H9 (cell line): ENCODE results near the gene F2. TPM values are rescaled to one million over a fixed set of nuclear protein-coding genes. Genes with fewer than 3 reads are reported as not detected.

ENCODE experiments used
- DNase-seq: peaks from one replicate; pipeline ENCODE4 v3.0.0-alpha.2; 2017
- H2AFZ ChIP-seq: one replicate; pipeline ENCODE4 v1.6.1; 2013; ENCODE audit warnings: mild to moderate bottlenecking, low read length, control low read depth, moderate library complexity
- H2AK5ac ChIP-seq: 2 replicates; pipeline ENCODE4 v1.6.1; 2013; ENCODE audit warnings: low read length, control low read depth, mixed read lengths; ENCODE audit not compliant: insufficient read length
- H2BK120ac ChIP-seq: one replicate; pipeline ENCODE4 v1.6.1; 2013; ENCODE audit warnings: low read depth, mild to moderate bottlenecking, low read length, control low read depth, inconsistent platforms; ENCODE audit not compliant: poor library complexity, severe bottlenecking
- H2BK12ac ChIP-seq: 2 replicates; pipeline ENCODE4 v1.6.1; 2013; ENCODE audit warnings: low read length, control low read depth, mixed read lengths, low read depth; ENCODE audit not compliant: insufficient read length
- H2BK15ac ChIP-seq: 2 replicates; pipeline ENCODE4 v1.6.1; 2013; ENCODE audit warnings: low read depth, low read length, control low read depth
- H2BK20ac ChIP-seq: one replicate; pipeline ENCODE4 v1.6.1; 2013; ENCODE audit warnings: low read depth, mild to moderate bottlenecking, low read length, control low read depth, inconsistent platforms; ENCODE audit not compliant: poor library complexity, severe bottlenecking
- H2BK5ac ChIP-seq: 2 replicates; pipeline ENCODE4 v1.6.1; 2013; ENCODE audit warnings: low read length, control low read depth, mixed read lengths; ENCODE audit not compliant: insufficient read length
- H3K14ac ChIP-seq: 2 replicates; pipeline ENCODE4 v1.6.1; 2013; ENCODE audit warnings: low read length, control low read depth; ENCODE audit not compliant: insufficient read depth
- H3K18ac ChIP-seq: 2 replicates; pipeline ENCODE4 v1.6.1; 2013; ENCODE audit warnings: low read depth, mild to moderate bottlenecking, mixed read lengths, low read length, control low read depth; ENCODE audit not compliant: insufficient read length
- H3K23ac ChIP-seq: 2 replicates; pipeline ENCODE4 v1.6.1; 2013; ENCODE audit warnings: low read length, control low read depth, mixed read lengths, low read depth; ENCODE audit not compliant: insufficient read length
- H3K23me2 ChIP-seq: 2 replicates; pipeline ENCODE4 v1.6.1; 2013; ENCODE audit warnings: low read depth, mild to moderate bottlenecking, mixed read lengths, low read length, control low read depth; ENCODE audit not compliant: insufficient read length, poor library complexity, severe bottlenecking
- H3K27ac ChIP-seq: 2 replicates; pipeline ENCODE4 v1.5.1; 2013; ENCODE audit warnings: low read length, control low read depth, mixed read lengths, low read depth; ENCODE audit not compliant: insufficient read length
- H3K27me3 ChIP-seq: 2 replicates; pipeline ENCODE4 v1.6.1; 2013; ENCODE audit warnings: low read length, control low read depth, inconsistent platforms; ENCODE audit not compliant: insufficient read depth
- H3K4ac ChIP-seq: 2 replicates; pipeline ENCODE4 v1.6.1; 2013; ENCODE audit warnings: low read depth, mild to moderate bottlenecking, control low read depth, inconsistent platforms, low read length, moderate library complexity
- H3K4me1 ChIP-seq: 2 replicates; pipeline ENCODE4 v1.6.1; 2013; ENCODE audit warnings: low read length, control low read depth, inconsistent platforms; ENCODE audit not compliant: insufficient read depth
- H3K4me2 ChIP-seq: 2 replicates; pipeline ENCODE4 v1.6.1; 2013; ENCODE audit warnings: low read length, control low read depth, mixed read lengths; ENCODE audit not compliant: insufficient read length, insufficient read depth
- H3K56ac ChIP-seq: 2 replicates; pipeline ENCODE4 v1.6.1; 2013; ENCODE audit warnings: low read depth, mild to moderate bottlenecking, mixed read lengths, low read length, control low read depth; ENCODE audit not compliant: insufficient read length
- H3K79me1 ChIP-seq: 2 replicates; pipeline ENCODE4 v1.6.1; 2013; ENCODE audit warnings: low read depth, mild to moderate bottlenecking, moderate library complexity, low read length, control low read depth, inconsistent platforms; ENCODE audit not compliant: insufficient read depth, poor library complexity, severe bottlenecking
- H3K79me2 ChIP-seq: 2 replicates; pipeline ENCODE4 v1.6.1; 2013; ENCODE audit warnings: low read length, control low read depth, inconsistent platforms; ENCODE audit not compliant: insufficient read depth
- H3K9ac ChIP-seq: 2 replicates; pipeline ENCODE4 v1.6.1; 2013; ENCODE audit warnings: low read length, control low read depth, mixed read lengths; ENCODE audit not compliant: insufficient read length; ENCODE audit errors: extremely low read depth
- H3K9me3 ChIP-seq: one replicate; pipeline ENCODE4 v1.6.1; 2013; ENCODE audit warnings: low read depth, low read length, inconsistent platforms; ENCODE audit not compliant: control insufficient read depth
- H3T11ph ChIP-seq: one replicate; pipeline ENCODE4 v1.6.1; 2013; ENCODE audit warnings: mild to moderate bottlenecking, low read length, control low read depth, inconsistent platforms
- H4K20me1 ChIP-seq: one replicate; pipeline ENCODE4 v1.6.1; 2013; ENCODE audit not compliant: control insufficient read depth, insufficient read length, insufficient read depth
- H4K5ac ChIP-seq: 2 replicates; pipeline ENCODE4 v1.6.1; 2013; ENCODE audit warnings: low read depth, mild to moderate bottlenecking, mixed read lengths, low read length, control low read depth; ENCODE audit not compliant: insufficient read length
- H4K8ac ChIP-seq: replicated peaks from 2 replicates; pipeline ENCODE4 v1.6.1; 2013; ENCODE audit warnings: low read length, control low read depth, mixed read lengths, low read depth; ENCODE audit not compliant: insufficient read length
- H4K91ac ChIP-seq: 2 replicates; pipeline ENCODE4 v1.6.1; 2013; ENCODE audit warnings: low read depth, mild to moderate bottlenecking, moderate library complexity, mixed read lengths, low read length, control low read depth; ENCODE audit not compliant: insufficient read length
- H3K27ac Mint-ChIP-seq, 3 experiments: 2 replicates in 2 of 3; 3 replicates in 1 of 3; pipeline ENCODE4 v1.8.0; 2020 to 2021; ENCODE audit warnings: mixed read lengths in 3 of 3, mild to moderate bottlenecking in 1 of 3, moderate library complexity in 1 of 3
- H3K27me3 Mint-ChIP-seq: 2 replicates; pipeline ENCODE4 v1.8.0; 2021; ENCODE audit warnings: low read depth, mild to moderate bottlenecking, moderate library complexity, mixed read lengths
- H3K36me3 Mint-ChIP-seq, 3 experiments: 2 replicates in 2 of 3; 3 replicates in 1 of 3; pipeline ENCODE4 v1.8.0; 2020 to 2021; ENCODE audit warnings: low read depth in 3 of 3, mixed read lengths in 3 of 3; ENCODE audit not compliant: insufficient read depth in 1 of 3
- H3K4me1 Mint-ChIP-seq, 2 experiments: 2 replicates each; pipeline ENCODE4 v1.8.0; 2020; ENCODE audit warnings: mixed read lengths in 2 of 2
- H3K4me3 Mint-ChIP-seq, 2 experiments: 2 replicates in 1 of 2; 3 replicates in 1 of 2; pipeline ENCODE4 v1.8.0; 2020 to 2021; ENCODE audit warnings: mild to moderate bottlenecking in 2 of 2, mixed read lengths in 2 of 2, moderate library complexity in 1 of 2
- H3K9me3 Mint-ChIP-seq, 2 experiments: 2 replicates in 1 of 2; 3 replicates in 1 of 2; pipeline ENCODE4 v1.8.0; 2020; ENCODE audit warnings: mild to moderate bottlenecking in 2 of 2, mixed read lengths in 2 of 2, moderate library complexity in 1 of 2
- WGBS: extraction: QIAGEN DNeasy Blood & Tissue Kit; methylation state at CpG from one replicate; pipeline ENCODE4 v1.1.7; 2013; ENCODE audit warnings: missing lambda C conversion rate, low lambda C conversion rate, mixed read lengths; ENCODE audit not compliant: insufficient read length; ENCODE audit errors: extremely low coverage; 5-methylcytosine and 5-hydroxymethylcytosine counted together
- total RNA-seq: library from RNA; stranded (reverse); gene quantifications from 2 replicates; pipeline ENCODE4 v1.2.1, GENCODE V29; 2021
- TF ChIP-seq, protein P1 (sequence below): fragments of 200-600 bp; sonication (generic); conservative IDR thresholded peaks from 3 replicates; pipeline ENCODE4 v1.8.0; 2021; ENCODE audit warnings: antibody characterized with exemption, mild to moderate bottlenecking

Gene F2
- total RNA-seq, 1 experiment from 2014 or later, result not detected

DNA sequence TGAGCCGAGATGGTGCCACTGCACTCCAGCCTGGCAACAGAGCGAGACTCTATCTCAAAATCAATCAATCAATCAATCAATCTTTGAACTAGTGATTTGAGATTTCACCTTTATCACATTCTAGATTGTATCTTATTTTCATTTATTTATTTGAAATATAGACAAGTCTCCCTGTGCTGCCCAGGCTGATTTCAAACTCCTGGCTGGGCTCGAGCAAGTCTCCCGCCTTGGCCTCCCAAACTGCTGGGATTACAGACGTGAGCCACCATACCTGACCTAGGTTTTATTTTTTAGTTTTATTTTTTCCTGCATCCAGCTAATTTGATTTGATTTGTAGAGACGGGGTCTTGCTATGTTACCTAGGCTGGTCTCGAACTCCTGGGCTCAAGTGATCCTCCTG, 17.1 kb downstream of the F2 start:
- H2BK120ac ChIP-seq, result no peak overlapping the region
- no peak overlapping the region for H3K4me3 Mint-ChIP-seq

More for the DNA sequence above, 17.1 kb downstream of the F2 start:
- Histone ChIP-seq H3K9me3 (no peaks in the 10 kb centered on the region), H4K5ac (no peak overlapping the region), H3T11ph (no peak overlapping the region), H3K4me1 (no peaks in the 10 kb centered on the region), H2BK5ac (no peak overlapping the region), H4K20me1 (no peaks in the 10 kb centered on the region), H3K27ac (no peak overlapping the region), H3K14ac (no peak overlapping the region), H4K91ac (no peak overlapping the region), H3K4ac (no peak overlapping the region), H3K23ac (no peak overlapping the region), H3K23me2 (no peaks in the 10 kb centered on the region), H3K79me1 (no peaks in the 10 kb centered on the region), H3K4me2 (no peak overlapping the region), H3K27me3 (no peaks in the 10 kb centered on the region), H3K56ac (no peak overlapping the region), H2AK5ac (no peak overlapping the region), H3K18ac (no peak overlapping the region), H4K8ac (no peak overlapping the region), H2AFZ (no peak overlapping the region), H3K79me2 (no peaks in the 10 kb centered on the region), H3K9ac (no peak overlapping the region), H2BK15ac (no peak overlapping the region), H2BK20ac (no peak overlapping the region), H2BK12ac (no peak overlapping the region)
- DNase-seq, result no peak
- Mint-ChIP-seq H3K27ac (no peak overlapping the region), H3K4me1 (peaks cover 6 to 8% of the 10 kb centered on the region in 2 experiments), H3K9me3 (no peaks in the 10 kb centered on the region; a peak in 1 of 5 replicates), H3K36me3 (peaks cover 2 to 7% (median 4%) of the 10 kb centered on the region in 3 experiments; a peak in 5 of 7 replicates), H3K27me3 (no peaks in the 10 kb centered on the region; the same call in 1 of the 2 replicates)
- TF ChIP-seq, protein P1, sequence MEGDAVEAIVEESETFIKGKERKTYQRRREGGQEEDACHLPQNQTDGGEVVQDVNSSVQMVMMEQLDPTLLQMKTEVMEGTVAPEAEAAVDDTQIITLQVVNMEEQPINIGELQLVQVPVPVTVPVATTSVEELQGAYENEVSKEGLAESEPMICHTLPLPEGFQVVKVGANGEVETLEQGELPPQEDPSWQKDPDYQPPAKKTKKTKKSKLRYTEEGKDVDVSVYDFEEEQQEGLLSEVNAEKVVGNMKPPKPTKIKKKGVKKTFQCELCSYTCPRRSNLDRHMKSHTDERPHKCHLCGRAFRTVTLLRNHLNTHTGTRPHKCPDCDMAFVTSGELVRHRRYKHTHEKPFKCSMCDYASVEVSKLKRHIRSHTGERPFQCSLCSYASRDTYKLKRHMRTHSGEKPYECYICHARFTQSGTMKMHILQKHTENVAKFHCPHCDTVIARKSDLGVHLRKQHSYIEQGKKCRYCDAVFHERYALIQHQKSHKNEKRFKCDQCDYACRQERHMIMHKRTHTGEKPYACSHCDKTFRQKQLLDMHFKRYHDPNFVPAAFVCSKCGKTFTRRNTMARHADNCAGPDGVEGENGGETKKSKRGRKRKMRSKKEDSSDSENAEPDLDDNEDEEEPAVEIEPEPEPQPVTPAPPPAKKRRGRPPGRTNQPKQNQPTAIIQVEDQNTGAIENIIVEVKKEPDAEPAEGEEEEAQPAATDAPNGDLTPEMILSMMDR, result no peak
- WGBS, result no CpG with 5 or more reads among the region's 7 CpGs
